ENCODE data around the gene C2CD5. TPM values are rescaled to one million over a fixed set of nuclear protein-coding genes. Genes with fewer than 3 reads are reported as not detected.
"Not testable (repeated sequence)": the region's sequence is repeated elsewhere in the genome, so short reads cannot be mapped to it uniquely, and the experiment has no call there.

Gene C2CD5
- total and polyA plus RNA-seq, 4 donors, result 23.7 to 54.1 (median 35.1) TPM

- intact Hi-C loops (cut with DNase I), result no loop called here
- no peaks in the 10 kb centered on the region for H3K4me1 ChIP-seq (ENCODE audit: control insufficient read depth in 1 of 2, insufficient read depth in 2 of 2, low read length in 2 of 2)
- H3K9me3 ChIP-seq (ENCODE audit: control insufficient read depth, low read length), result no peaks in the 10 kb centered on the region
- ATAC-seq (ENCODE audit: low FRiP score) (no peak), DNase-seq (no peak)
- H3K27me3 ChIP-seq (ENCODE audit: control insufficient read depth in 1 of 2, insufficient read depth in 2 of 2, low read length in 1 of 2), result no peaks in the 10 kb centered on the region
- H3K36me3 ChIP-seq (ENCODE audit: control insufficient read depth in 1 of 2, insufficient read depth in 2 of 2, low read length in 1 of 2), result no peaks in the 10 kb centered on the region
- WGBS, 2 donors, result 90 to 94% methylated on average over 6 of the region's 6 CpGs
- H3K27ac ChIP-seq (ENCODE audit: low read depth in 1 of 2, low read length in 2 of 2), result no peak overlapping the region
- no peak overlapping the region for H3K4me3 ChIP-seq (ENCODE audit: low read length in 2 of 2)
Observed at GRCh38 chr12:22458298-22458937, 85.9 kb downstream of the C2CD5 start.

GRCh38 chr12:22457085-22457484 lies 87.3 kb downstream of the C2CD5 start:
- ATAC-seq (ENCODE audit: low FRiP score) (no peak), DNase-seq (no peak)
- no peaks in the 10 kb centered on the region for H3K27me3 ChIP-seq (ENCODE audit: control insufficient read depth in 1 of 2, insufficient read depth in 2 of 2, low read length in 1 of 2)
- H3K9me3 ChIP-seq (ENCODE audit: control insufficient read depth, low read length), result no peaks in the 10 kb centered on the region
- H3K27ac ChIP-seq (ENCODE audit: low read depth in 1 of 2, low read length in 2 of 2), result no peak overlapping the region
- intact Hi-C loops (cut with DNase I), result no loop called here
- H3K4me3 ChIP-seq (ENCODE audit: low read length in 2 of 2), result no peak overlapping the region
- no peaks in the 10 kb centered on the region for H3K4me1 ChIP-seq (ENCODE audit: control insufficient read depth in 1 of 2, insufficient read depth in 2 of 2, low read length in 2 of 2)
- H3K36me3 ChIP-seq (ENCODE audit: control insufficient read depth in 1 of 2, insufficient read depth in 2 of 2, low read length in 1 of 2), result no peaks in the 10 kb centered on the region
- 43 to 61% methylated on average over 4 of the region's 4 CpGs for WGBS, 2 donors

GRCh38 chr12:22453511-22453910 lies 90.8 kb downstream of the C2CD5 start:
- no peak for ATAC-seq (ENCODE audit: low FRiP score)

GRCh38 chr12:22447223-22447622 lies 97.1 kb downstream of the C2CD5 start:
- no peaks in the 10 kb centered on the region for H3K36me3 ChIP-seq (ENCODE audit: control insufficient read depth in 1 of 2, insufficient read depth in 2 of 2, low read length in 1 of 2)
- H3K4me3 ChIP-seq (ENCODE audit: low read length in 2 of 2), result no peak overlapping the region
- WGBS, 2 donors, result 36 to 39% methylated on average over 4 of the region's 4 CpGs
- no peaks in the 10 kb centered on the region for H3K9me3 ChIP-seq (ENCODE audit: control insufficient read depth, low read length)
- intact Hi-C loops (cut with DNase I), result loop anchor here in 1 of 2 donors (10.0 kb wide), 2 partner anchors 362 to 752 kb away; no protein-coding TSS in a partner anchor
- H3K27ac ChIP-seq (ENCODE audit: low read depth in 1 of 2, low read length in 2 of 2), result no peak overlapping the region
- DNase-seq (no peak), ATAC-seq (ENCODE audit: low FRiP score) (no peak)
- H3K4me1 ChIP-seq (ENCODE audit: control insufficient read depth in 1 of 2, insufficient read depth in 2 of 2, low read length in 2 of 2), result no peaks in the 10 kb centered on the region
- H3K27me3 ChIP-seq (ENCODE audit: control insufficient read depth in 1 of 2, insufficient read depth in 2 of 2, low read length in 1 of 2), result no peaks in the 10 kb centered on the region

More at GRCh38 chr12:22453511-22453910, 90.8 kb downstream of the C2CD5 start:
- 96 to 98% methylated on average over 3 of the region's 3 CpGs for WGBS, 2 donors
- no peak overlapping the region for H3K4me3 ChIP-seq (ENCODE audit: low read length in 2 of 2)
- H3K27me3 ChIP-seq (ENCODE audit: control insufficient read depth in 1 of 2, insufficient read depth in 2 of 2, low read length in 1 of 2), result no peaks in the 10 kb centered on the region
- intact Hi-C loops (cut with DNase I), result no loop called here
- no peak overlapping the region for H3K27ac ChIP-seq (ENCODE audit: low read depth in 1 of 2, low read length in 2 of 2)
- no peaks in the 10 kb centered on the region for H3K36me3 ChIP-seq (ENCODE audit: control insufficient read depth in 1 of 2, insufficient read depth in 2 of 2, low read length in 1 of 2)
- H3K9me3 ChIP-seq (ENCODE audit: control insufficient read depth, low read length), result no peaks in the 10 kb centered on the region
- no peaks in the 10 kb centered on the region for H3K4me1 ChIP-seq (ENCODE audit: control insufficient read depth in 1 of 2, insufficient read depth in 2 of 2, low read length in 2 of 2)
- no peak for DNase-seq

GRCh38 chr12:22444317-22444665 lies 100.1 kb downstream of the C2CD5 start:
- DNase-seq; H3K27ac ChIP-seq (ENCODE audit: low read depth in 1 of 2, low read length in 2 of 2); H3K27me3 ChIP-seq (ENCODE audit: control insufficient read depth in 1 of 2, insufficient read depth in 2 of 2, low read length in 1 of 2); H3K4me1 ChIP-seq (ENCODE audit: control insufficient read depth in 1 of 2, insufficient read depth in 2 of 2, low read length in 2 of 2); H3K9me3 ChIP-seq (ENCODE audit: control insufficient read depth, low read length); H3K36me3 ChIP-seq (ENCODE audit: control insufficient read depth in 1 of 2, insufficient read depth in 2 of 2, low read length in 1 of 2); ATAC-seq (ENCODE audit: low FRiP score); H3K4me3 ChIP-seq (ENCODE audit: low read length in 2 of 2): not testable (repeated sequence)
- WGBS, 2 donors, result 91 to 95% methylated on average over 11 of the region's 11 CpGs
- intact Hi-C loops (cut with DNase I), result loop anchor here (5.0 to 10.0 kb wide), 4 partner anchors 342 to 749 kb away; no protein-coding TSS in a partner anchor

- Histone ChIP-seq H3K4me3 (ENCODE audit: low read length in 2 of 2) (no peak overlapping the region), H3K27me3 (ENCODE audit: control insufficient read depth in 1 of 2, insufficient read depth in 2 of 2, low read length in 1 of 2) (no peaks in the 10 kb centered on the region), H3K27ac (ENCODE audit: low read depth in 1 of 2, low read length in 2 of 2) (no peak overlapping the region), H3K4me1 (ENCODE audit: control insufficient read depth in 1 of 2, insufficient read depth in 2 of 2, low read length in 2 of 2) (no peaks in the 10 kb centered on the region), H3K9me3 (ENCODE audit: control insufficient read depth, low read length) (no peaks in the 10 kb centered on the region), H3K36me3 (ENCODE audit: control insufficient read depth in 1 of 2, insufficient read depth in 2 of 2, low read length in 1 of 2) (no peaks in the 10 kb centered on the region)
- intact Hi-C loops (cut with DNase I), result loop anchor here (5.0 to 10.0 kb wide), 4 partner anchors 341 to 749 kb away; no protein-coding TSS in a partner anchor
- DNase-seq (peak; percentile 51 to 55), ATAC-seq (ENCODE audit: low FRiP score) (peak; percentile 89)
- WGBS, 2 donors, result 20 to 25% methylated on average over 17 of the region's 17 CpGs
Observed at GRCh38 chr12:22443379-22444316, 100.7 kb downstream of the C2CD5 start.

- DNase-seq (no peak), ATAC-seq (ENCODE audit: low FRiP score) (no peak)
- Histone ChIP-seq H3K27me3 (ENCODE audit: control insufficient read depth in 1 of 2, insufficient read depth in 2 of 2, low read length in 1 of 2) (no peaks in the 10 kb centered on the region), H3K9me3 (ENCODE audit: control insufficient read depth, low read length) (no peaks in the 10 kb centered on the region), H3K4me1 (ENCODE audit: control insufficient read depth in 1 of 2, insufficient read depth in 2 of 2, low read length in 2 of 2) (no peaks in the 10 kb centered on the region), H3K36me3 (ENCODE audit: control insufficient read depth in 1 of 2, insufficient read depth in 2 of 2, low read length in 1 of 2) (no peaks in the 10 kb centered on the region), H3K27ac (ENCODE audit: low read depth in 1 of 2, low read length in 2 of 2) (no peak overlapping the region), H3K4me3 (ENCODE audit: low read length in 2 of 2) (no peak overlapping the region)
- intact Hi-C loops (cut with DNase I), result no loop called here
- 32 to 39% methylated on average over 10 of the region's 10 CpGs for WGBS, 2 donors
Observed at GRCh38 chr12:22437031-22437806, 107.1 kb downstream of the C2CD5 start.

GRCh38 chr12:22435583-22435982 lies 108.8 kb downstream of the C2CD5 start:
- WGBS, 2 donors, result 87 to 90% methylated on average over 3 of the region's 3 CpGs
- no peaks in the 10 kb centered on the region for H3K36me3 ChIP-seq (ENCODE audit: control insufficient read depth in 1 of 2, insufficient read depth in 2 of 2, low read length in 1 of 2)
- no peak overlapping the region for H3K4me3 ChIP-seq (ENCODE audit: low read length in 2 of 2)
- DNase-seq (no peak), ATAC-seq (ENCODE audit: low FRiP score) (no peak)
- intact Hi-C loops (cut with DNase I), result no loop called here
- H3K27me3 ChIP-seq (ENCODE audit: control insufficient read depth in 1 of 2, insufficient read depth in 2 of 2, low read length in 1 of 2), result no peaks in the 10 kb centered on the region
- H3K4me1 ChIP-seq (ENCODE audit: control insufficient read depth in 1 of 2, insufficient read depth in 2 of 2, low read length in 2 of 2), result no peaks in the 10 kb centered on the region
- no peaks in the 10 kb centered on the region for H3K9me3 ChIP-seq (ENCODE audit: control insufficient read depth, low read length)
- no peak overlapping the region for H3K27ac ChIP-seq (ENCODE audit: low read depth in 1 of 2, low read length in 2 of 2)
